ENCODE measurements around the gene TRMT1.

TRMT1 gene

GRCh38 chr19:13089857-13090507 lies 26.6 kb downstream of the TRMT1 start:
- no peak for DNase-seq

GRCh38 chr19:13089139-13089856 lies 27.2 kb downstream of the TRMT1 start:
- DNase-seq = no peak

DNA sequence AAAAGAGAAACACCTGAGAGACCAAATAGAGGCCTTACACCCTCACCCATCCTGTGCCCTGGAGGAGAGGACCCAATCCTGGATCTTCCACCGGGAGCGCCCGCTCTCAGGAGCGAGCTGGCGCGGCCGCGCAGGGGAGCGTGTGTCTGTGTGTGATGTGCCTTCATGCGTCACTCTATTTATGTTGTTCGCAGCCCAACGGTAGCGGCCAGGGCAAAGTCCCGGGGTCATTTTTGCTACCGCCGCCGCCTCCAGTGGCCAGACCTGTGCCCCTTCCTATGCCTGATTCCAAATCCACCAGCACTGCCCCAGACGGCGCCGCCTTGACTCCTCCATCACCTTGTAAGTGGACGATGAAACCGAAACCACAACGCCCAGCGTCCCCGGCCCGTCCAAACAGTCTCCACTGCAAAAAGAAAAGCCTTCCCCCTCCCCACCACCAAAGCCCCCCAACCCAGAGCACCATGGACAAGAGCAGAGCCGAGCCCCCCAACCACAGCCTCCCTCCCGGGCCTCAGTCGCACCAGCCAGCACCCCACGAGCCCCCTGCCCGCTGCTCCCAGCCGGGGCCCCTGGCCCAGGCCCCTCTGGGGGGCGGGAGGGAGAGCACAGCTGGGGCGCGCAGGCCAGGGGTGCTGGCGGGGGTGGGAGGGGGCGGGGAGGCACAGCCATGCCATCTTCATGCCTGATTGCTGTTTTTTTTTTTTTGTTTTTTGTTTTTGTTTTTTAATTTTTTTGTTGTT lies 28.6 kb downstream of the TRMT1 start:
- DNase-seq = no peak

DNA sequence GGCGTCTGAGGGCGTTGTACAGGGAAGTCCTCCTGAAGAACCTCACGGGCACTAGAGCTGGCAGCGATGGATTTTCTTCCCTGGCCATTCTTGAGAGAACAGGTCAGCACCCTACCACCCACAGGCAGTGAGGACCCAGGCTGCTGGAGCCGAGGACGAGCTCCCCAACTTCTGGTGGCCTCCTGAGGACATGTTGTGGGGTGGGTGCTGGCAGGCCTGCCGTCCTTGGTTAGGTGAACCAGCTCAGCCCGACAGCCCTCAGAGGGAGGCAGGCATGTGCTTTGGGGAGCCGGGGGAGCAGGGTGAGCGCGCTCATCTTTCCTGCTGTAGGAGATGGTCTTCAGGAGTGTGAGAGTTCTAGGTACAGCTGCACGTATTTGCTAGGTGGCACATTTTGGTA lies 29.2 kb downstream of the TRMT1 start:
- DNase-seq = no peak

- DNase-seq = no peak
These were observed 30.2 kb downstream of the TRMT1 start for GRCh38 chr19:13086341-13086740.

- DNase-seq = no peak
These were observed 30.9 kb downstream of the TRMT1 start for GRCh38 chr19:13085666-13086065.

- DNase-seq = no peak
These were observed 32.9 kb downstream of the TRMT1 start for GRCh38 chr19:13083627-13084026.

DNA sequence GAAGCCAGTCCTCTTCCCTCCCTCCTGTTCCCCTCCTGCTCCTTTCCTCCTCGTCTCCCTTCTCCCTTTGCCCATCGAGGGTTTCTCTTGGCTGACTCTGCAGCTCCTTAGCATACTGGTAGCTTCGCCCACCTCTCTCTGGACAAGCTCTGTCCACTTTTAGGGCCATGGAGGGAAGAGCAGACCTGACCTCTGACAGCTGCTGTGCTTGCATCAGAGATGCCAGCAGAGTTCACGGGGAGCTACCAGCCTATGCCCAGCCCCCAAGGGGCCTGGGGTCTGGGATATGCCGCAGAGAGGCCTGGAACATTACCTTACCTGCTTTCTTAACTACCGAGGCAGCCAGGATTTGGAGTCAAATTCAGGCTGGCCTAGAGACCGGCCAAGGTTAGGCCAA lies 33.5 kb downstream of the TRMT1 start:
- no peak for DNase-seq

DNA sequence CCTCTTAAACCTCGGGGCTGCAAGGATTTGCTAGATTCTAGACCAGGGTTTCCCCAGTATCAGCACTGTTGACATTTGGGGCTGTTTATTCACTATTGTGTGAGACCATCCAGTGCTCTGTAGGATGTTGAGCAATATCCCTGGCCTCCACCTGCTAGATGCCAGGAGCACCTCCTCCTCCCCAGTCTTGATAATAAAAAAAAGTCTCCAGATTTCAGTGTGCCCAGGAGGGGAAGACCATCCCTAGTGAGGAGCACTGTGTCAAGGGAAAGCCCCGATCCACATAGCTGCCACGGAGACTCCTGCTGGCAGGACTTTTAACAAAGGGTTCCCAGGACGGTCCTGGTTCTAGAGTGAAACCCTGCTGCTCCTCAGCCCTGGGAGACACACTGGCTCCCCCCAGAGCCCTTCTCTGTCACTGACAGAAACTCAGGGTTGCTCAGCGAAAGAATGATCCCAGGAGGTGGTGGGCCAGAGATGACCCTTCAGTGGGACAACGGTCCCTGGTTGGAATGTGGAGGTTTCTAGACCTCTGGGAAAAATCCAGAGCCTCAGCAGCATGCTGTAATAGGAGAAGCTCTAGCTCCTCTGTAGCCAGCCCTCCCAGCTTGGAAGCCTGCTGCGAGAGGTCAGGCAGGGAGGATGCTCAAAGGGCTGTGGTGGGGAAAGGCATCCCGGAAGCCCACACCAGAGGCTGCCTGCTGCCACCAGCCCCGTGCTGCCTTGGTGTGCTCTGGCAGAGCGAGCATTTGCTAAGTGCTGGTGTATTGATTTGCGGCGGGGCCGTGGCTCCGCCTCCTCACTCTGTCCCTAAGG lies 34.1 kb downstream of the TRMT1 start:
- DNase-seq = no peak

DNA sequence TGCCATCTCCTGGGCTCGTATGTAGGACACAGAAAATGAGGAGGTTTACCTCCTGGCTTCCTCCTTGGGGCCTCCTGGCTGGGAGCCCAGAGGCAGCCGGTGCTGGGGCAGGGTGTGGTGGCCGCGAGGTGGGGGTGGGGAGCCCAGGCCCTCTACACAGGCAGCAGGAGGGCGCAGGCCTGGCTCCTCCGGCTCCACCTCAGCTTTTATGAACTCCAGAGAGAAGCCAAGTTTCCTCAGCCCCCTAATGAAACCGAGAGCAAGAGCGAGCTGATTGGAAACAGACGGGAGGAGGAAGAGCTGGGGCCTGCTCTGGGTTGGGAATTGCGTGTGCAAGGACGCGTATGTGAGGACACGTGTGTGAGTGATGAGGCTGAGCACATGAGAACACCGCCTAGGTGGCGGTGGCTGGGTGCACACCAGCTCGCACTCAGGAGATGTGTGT lies 37.0 kb downstream of the TRMT1 start:
- no peak for DNase-seq

DNA sequence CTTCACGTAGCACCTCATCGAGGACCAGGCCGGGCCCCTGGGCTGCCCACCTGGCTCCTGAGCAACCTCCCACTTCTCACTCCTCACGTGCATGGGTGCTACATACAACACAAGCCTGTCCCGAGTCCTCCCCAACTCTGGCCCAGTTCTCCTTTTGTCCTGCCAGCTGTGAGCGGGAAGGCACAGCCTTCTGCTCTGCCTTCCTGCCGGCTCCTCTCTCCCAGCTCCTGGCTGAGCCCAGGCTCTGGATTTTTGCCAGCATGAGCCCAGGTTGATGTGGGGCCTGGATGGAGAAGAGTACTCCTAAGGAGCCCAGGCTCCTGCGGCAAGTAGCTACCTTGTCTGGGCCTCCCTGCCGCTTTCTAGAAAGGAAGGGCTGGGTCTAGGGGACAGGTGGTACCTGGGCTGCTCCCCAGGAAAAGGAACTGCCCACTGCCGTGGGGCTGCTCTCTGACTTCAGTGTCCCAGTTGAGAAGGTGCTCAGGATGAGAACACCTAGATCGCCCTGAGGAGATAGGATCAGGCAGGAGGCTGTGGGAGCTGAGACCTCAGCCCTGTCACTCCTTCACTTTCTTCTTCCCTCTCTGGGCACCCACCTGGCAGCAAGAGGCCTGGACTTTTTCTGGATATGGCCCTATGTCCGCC lies 37.5 kb downstream of the TRMT1 start:
- no peak for DNase-seq

DNA sequence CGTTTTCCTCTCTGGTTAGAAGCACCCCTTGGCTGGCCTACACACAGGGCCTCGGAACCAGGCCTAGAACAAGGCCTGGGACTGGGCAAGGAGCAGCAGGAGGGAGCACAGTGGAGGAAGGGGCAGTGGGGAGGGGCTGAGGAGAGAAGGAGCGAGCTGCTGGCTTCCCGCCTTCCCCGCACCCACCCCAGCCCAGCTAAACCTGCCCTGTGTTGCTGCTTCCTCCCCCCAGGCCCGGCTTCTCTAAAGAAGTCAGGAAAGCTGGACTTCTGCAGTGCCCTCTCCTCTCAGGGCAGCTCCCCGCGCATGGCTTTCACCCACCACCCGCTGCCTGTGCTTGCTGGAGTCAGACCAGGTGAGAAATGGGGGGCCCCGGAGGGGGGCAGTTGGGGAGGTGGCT lies 38.2 kb downstream of the TRMT1 start:
- no peak for DNase-seq

DNA sequence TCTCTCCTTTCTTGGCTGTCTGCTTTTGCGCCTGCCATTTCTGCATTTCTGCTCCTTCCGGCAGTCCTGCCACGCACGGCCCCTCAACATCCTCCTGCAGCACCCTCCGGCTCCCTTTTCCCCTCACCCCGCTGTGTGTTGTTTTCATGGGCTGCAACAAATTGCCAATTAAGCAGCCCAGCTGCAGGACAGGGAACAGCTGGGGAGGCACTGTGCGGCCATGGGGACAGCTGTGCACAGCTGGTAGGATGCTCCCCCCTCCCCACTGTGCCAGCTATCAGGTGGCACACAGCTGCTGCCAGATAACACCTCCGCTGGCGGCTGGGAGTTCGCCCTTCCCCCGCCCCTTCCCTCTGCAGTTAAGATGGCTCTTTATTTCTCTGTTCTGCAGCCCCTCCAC lies 39.3 kb downstream of the TRMT1 start:
- DNase-seq = no peak

DNA sequence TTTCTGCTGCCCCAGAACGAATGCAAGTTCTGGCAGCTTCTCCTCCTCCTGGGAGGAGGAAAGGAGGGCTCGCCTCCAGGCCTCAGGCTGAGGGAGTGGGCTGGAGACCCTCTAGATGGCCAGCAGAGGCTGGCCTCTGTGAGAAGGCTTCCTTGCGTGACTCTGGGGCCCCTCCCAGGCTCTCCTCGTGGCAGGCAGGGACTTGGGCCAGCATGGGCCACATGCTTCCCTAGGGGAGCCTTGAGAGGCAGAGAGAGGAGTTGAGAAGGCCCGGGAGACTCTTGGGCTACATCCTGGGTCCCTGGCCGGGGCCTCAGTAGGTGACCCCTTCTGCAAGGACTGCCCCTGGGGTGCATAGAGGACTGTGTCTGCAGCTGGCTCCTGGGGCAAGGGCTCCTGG lies 39.8 kb downstream of the TRMT1 start:
- DNase-seq = no peak

DNA sequence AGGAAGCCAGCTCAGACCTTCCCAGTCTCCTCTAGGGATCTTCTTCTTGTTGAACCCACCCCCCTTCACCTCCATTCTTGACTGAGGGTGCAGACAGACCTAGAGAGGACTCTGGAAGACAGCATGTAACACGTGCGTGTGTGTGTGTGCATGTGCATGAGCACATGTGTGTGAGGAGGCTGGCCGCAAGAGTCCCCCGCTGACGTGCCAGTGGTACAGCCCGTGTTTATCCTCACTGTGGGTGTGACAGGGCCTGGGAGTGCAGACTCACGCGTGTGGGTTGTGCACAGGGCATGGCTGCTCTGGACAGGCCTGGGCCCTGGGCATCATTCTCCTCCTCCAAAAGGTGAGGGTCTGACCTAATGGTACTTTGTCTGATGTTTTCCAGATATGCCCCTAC lies 40.2 kb downstream of the TRMT1 start:
- DNase-seq = no peak

GRCh38 chr19:13074378-13074777 lies 42.2 kb downstream of the TRMT1 start:
- DNase-seq = no peak

- DNase-seq = no peak
These were observed 43.3 kb downstream of the TRMT1 start for GRCh38 chr19:13073263-13073662.

DNA sequence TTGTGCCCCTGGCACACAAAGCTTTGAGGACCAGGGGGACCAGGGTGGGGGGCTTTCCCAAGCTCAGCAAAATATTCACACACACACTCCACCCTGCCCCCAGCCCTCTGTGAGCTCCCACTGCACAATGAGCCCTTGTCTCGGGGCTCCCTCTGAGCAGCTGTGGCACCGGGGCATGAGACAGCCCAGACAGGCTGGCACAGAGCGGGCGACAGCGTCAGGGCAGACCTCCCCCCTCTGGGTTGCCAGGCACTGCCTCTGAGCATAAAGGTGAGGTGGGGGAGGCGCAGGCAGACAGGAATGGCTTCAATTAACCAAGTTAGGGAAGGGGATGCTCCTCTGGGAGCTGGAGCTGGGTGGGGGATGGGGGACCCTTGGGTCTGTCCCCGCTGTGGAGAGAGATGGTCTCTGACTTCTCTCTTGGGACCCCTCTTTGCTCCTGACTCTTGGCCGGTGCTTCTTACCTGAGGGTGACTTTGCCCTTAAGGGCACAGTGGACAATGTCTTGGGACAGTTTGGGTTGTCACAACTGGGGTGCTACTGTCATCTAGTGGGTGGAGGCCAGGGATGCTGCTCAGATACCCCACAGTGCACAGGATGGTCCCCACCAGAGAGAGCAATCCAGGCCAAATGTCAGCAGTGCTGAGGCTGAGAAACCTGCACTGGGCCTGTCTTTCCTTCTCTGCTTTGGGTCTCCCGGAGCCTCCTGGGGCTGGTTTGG lies 44.2 kb downstream of the TRMT1 start:
- DNase-seq = no peak

DNA sequence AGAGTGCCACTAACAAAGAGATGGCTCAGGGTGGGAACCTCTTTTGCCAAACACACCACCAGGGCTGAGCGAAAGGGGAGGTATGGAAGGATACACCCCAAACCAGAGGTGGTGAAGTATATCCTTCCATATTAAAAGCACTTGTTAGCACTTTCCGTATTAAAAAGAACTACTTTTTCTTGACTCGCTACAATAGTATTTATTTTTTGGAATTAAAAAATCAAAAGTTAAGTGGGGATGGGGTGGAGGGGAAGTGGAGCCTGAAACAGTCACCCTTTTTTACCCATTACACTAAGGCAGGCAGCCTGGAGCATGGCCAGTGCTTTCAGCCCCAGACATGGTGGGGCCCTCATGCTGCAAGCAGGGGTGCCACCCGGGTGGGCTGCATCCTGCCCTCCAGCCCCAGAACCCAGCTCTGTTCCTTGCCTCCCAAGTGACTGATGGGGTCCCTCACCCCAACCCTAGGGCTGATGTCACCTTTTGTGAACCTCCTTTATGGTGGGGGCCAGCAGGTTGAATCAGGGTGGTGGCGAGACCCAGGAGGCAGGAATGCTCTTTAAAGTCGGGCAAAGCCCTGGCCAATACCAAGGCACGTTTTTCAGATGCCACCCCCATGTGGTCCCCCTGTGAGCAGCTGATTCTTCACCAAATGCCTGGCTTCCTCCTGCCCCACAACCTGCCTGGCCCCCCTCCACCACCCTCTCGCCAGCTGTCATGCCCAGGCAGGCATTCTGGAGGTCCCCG lies 44.9 kb downstream of the TRMT1 start:
- no peak for DNase-seq

- no peak for DNase-seq
These were observed 46.0 kb downstream of the TRMT1 start for GRCh38 chr19:13070425-13071140.
